BE2C (cell line): ENCODE results near the gene STARD13.

ENCODE experiments used
- DNase-seq: peaks from one replicate; pipeline ENCODE4 v3.0.0-alpha.2; 2020
- H3K27me3 ChIP-seq: fragments of 250-450 bp; sonication (Bioruptor Pico); 2 replicates; pipeline ENCODE4 v1.5.1; 2020; ENCODE audit warnings: mild to moderate bottlenecking
- H3K36me3 ChIP-seq: fragments of 250-450 bp; sonication (Bioruptor Pico); 2 replicates; pipeline ENCODE4 v1.5.1; 2020; ENCODE audit warnings: mild to moderate bottlenecking
- H3K4me1 ChIP-seq: fragments of 250-450 bp; sonication (Bioruptor Pico); 2 replicates; pipeline ENCODE4 v1.5.1; 2020
- H3K4me3 ChIP-seq: 2 replicates; pipeline ENCODE4 v1.5.1; 2011; ENCODE audit warnings: low read depth, low read length
- H3K9me3 ChIP-seq: fragments of 250-450 bp; sonication (Bioruptor Pico); 2 replicates; pipeline ENCODE4 v1.5.1; 2020
- CTCF ChIP-seq: IDR thresholded peaks from 2 replicates; pipeline ENCODE4 v1.5.1; 2012; ENCODE audit warnings: mild to moderate bottlenecking, low read depth, low read length

Gene STARD13

GRCh38 chr13:33115274-33115673, 170.3 kb downstream of the STARD13 start:
- no peak for DNase-seq
- no peak overlapping the region for H3K4me3 ChIP-seq
- H3K36me3 ChIP-seq = no peaks in the 10 kb centered on the region

GRCh38 chr13:33114146-33114545, 171.4 kb downstream of the STARD13 start:
- Histone ChIP-seq H3K9me3 (no peaks in the 10 kb centered on the region), H3K4me3 (no peak overlapping the region), H3K36me3 (no peaks in the 10 kb centered on the region), H3K27me3 (no peaks in the 10 kb centered on the region), H3K4me1 (peaks cover 2% of the 10 kb centered on the region; the same call in 1 of the 2 replicates)
- TF ChIP-seq CTCF = no peak
- no peak for DNase-seq

More at GRCh38 chr13:33115274-33115673, 170.3 kb downstream of the STARD13 start:
- Histone ChIP-seq H3K9me3 (no peaks in the 10 kb centered on the region), H3K4me1 (peaks cover 9% of the 10 kb centered on the region), H3K27me3 (no peaks in the 10 kb centered on the region)
- TF ChIP-seq CTCF = no peak

GRCh38 chr13:33112766-33113165, 172.8 kb downstream of the STARD13 start:
- Histone ChIP-seq H3K36me3 (no peaks in the 10 kb centered on the region), H3K9me3 (no peaks in the 10 kb centered on the region), H3K4me3 (no peak overlapping the region), H3K4me1 (no peaks in the 10 kb centered on the region), H3K27me3 (no peaks in the 10 kb centered on the region)
- no peak for TF ChIP-seq CTCF
- DNase-seq = no peak

DNA sequence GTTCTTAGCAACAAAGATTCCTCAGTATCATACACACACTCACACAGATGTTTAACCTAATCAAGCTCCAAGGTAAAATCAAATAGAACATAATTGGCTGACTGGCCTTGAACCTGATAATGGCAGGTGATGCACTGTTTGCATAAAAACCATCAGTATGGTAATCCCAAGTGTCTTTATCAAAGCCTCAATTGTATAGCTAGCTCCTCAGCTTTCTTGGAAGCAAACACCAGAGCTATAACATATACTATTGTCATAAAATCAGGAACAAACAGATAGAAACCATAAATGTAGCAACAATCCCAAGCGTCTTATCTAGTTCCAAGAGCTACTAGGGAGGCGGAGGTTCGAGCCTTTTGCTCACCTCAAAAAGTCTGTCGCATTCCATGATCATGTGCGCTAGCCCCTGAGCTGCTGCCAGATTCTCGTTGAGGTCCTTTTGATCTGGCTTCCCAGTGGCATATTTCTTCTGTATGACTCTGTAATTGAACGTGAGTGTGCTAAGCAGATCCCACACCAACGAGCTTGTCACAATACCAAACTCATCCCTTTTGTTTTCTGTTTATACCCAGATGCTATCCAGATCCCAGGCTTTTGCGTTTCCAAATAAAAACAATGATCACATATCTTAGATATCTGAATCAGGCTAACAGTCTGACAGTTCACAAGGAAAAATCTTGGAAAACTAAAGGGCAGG, 174.0 kb downstream of the STARD13 start:
- H3K4me3 ChIP-seq = no peak overlapping the region

DNA sequence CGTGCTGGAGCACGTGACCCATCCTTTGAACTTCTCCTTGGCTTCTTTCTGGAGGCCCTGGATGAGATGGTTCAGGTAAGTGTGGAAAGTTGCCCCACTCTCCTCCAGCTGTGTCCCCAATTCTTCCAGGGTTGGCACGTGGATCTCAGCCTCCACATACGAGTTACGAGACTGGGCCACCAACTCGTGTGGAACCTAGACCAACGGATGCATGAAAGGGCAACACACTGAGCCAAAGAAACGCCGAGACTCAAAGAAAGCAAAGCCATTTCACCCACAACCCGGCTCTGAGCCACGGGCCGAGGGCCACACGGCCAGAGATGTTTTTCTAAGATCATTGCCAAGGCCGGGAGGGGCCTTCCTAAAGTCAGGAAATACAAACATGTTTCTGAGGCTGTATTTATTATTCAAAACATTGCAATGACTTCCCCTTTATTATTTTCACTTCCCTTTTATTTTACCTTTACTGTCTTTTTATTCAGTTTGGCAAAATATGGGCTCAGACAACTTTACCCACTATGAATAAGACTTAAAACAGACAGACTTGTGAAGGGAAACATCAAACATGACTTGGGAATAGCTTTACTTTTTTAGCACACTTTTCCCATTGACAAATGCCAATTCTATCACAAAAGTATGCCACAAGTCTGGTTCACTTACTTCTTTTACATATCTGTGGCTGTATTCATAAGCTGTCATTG, 174.7 kb downstream of the STARD13 start:
- no peak for DNase-seq
- no peaks in the 10 kb centered on the region for H3K9me3 ChIP-seq
- H3K4me1 ChIP-seq = no peaks in the 10 kb centered on the region
- no peaks in the 10 kb centered on the region for H3K27me3 ChIP-seq
- TF ChIP-seq CTCF = no peak
- peaks cover 5% of the 10 kb centered on the region; the same call in 1 of the 2 replicates for H3K36me3 ChIP-seq
- H3K4me3 ChIP-seq = no peak overlapping the region

More for the DNA sequence above, 174.0 kb downstream of the STARD13 start:
- DNase-seq = no peak
- Histone ChIP-seq H3K27me3 (no peaks in the 10 kb centered on the region), H3K9me3 (no peaks in the 10 kb centered on the region), H3K36me3 (no peaks in the 10 kb centered on the region), H3K4me1 (no peaks in the 10 kb centered on the region)
- no peak for TF ChIP-seq CTCF

GRCh38 chr13:33110386-33110712, 175.2 kb downstream of the STARD13 start:
- Histone ChIP-seq H3K9me3 (no peaks in the 10 kb centered on the region), H3K4me1 (no peaks in the 10 kb centered on the region), H3K27me3 (no peaks in the 10 kb centered on the region), H3K36me3 (peaks cover 6% of the 10 kb centered on the region; the same call in 1 of the 2 replicates), H3K4me3 (no peak overlapping the region)
- no peak for TF ChIP-seq CTCF
- no peak for DNase-seq
